ENCODE data around the gene NKD2.

DNA sequence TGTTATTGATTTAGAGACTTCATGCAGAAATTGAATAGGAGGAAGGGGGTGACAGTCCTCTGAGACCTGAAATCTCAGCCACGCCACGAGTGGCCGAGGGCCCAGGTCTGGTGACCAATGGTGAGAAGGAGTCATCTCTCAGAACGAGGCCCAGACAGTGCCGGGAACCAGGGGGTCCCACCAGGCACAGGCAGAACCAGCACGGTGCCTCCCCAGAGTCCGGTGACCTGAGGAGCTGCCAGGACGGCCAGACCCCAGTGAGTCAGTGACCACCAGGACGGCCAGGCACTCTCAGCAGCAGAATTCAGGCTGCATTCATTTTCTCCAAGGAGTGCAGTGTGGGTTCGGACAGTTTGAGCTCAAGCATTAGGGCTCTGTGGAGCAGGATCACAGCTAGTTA lies 43.8 kb upstream of the NKD2 start:
- no peak for TF ChIP-seq CTCF (conservative IDR thresholded peaks at IDR 0.05)
- no peak for TF ChIP-seq ZFX (IDR thresholded peaks at IDR 0.05)

Measured in C4-2B (cell line).